Left lung (tissue), 10 donors: Measurements from ENCODE around the gene SLU7. TPM values are rescaled to one million over a fixed set of nuclear protein-coding genes. Genes with fewer than 3 reads are reported as not detected.

Experiments
- ATAC-seq: fragments of 200-7000 bp; cut with Tn5 transposase; one replicate; pipeline ENCODE4 v1.9.1; 2020; ENCODE audit warnings: moderate library complexity
- DNase-seq, 4 donors: peaks; one replicate each; pipeline ENCODE4 v3.0.0-alpha.2; 2013 to 2020
- H3K27ac ChIP-seq, 2 donors: fragments of 200-600 bp; sonication (generic) in 1 of 2; one replicate each; pipeline versions ENCODE4 v1.5.0 to v1.8.0; 2020 to 2021
- H3K27me3 ChIP-seq, 2 donors: fragments of 200-600 bp; sonication (generic) in 1 of 2; one replicate each; pipeline versions ENCODE4 v1.5.0 to v1.8.0; 2020 to 2021
- H3K36me3 ChIP-seq, 2 donors: fragments of 200-600 bp; sonication (generic) in 1 of 2; one replicate each; pipeline versions ENCODE4 v1.5.0 to v1.8.0; 2020 to 2021
- H3K4me1 ChIP-seq, 2 donors: fragments of 200-600 bp; one replicate each; pipeline ENCODE4 v1.8.0; 2021
- H3K4me3 ChIP-seq, 2 donors: fragments of 200-600 bp; sonication (generic) in 1 of 2; one replicate each; pipeline versions ENCODE4 v1.5.0 to v1.8.0; 2020 to 2021; ENCODE audit warnings: mild to moderate bottlenecking in 1 of 2
- H3K9me3 ChIP-seq, 2 donors: fragments of 200-600 bp; sonication (generic) in 1 of 2; one replicate each; pipeline versions ENCODE4 v1.5.0 to v1.8.0; 2020 to 2021
- intact Hi-C, 2 donors: fragments of 100-400 bp; cut with DNase I; formaldehyde crosslinking; loops; one replicate each; pipeline versions ENCODE4 v1.11.2 to v1.14.2; 2022
- polyA plus RNA-seq, 6 donors: library from polyadenylated mRNA; unstranded; fragments of 120-200 nt; gene quantifications; one replicate each; pipeline ENCODE4 v1.2.1, GENCODE V29; 2013; ENCODE audit not compliant: insufficient read length in 6 of 6
- total RNA-seq, 2 donors: library from RNA; stranded (reverse); fragmentation: NEBNext Ultra II Directional; extraction: Animal tissue kit (Norgen Biotek cat#: 25700); gene quantifications; one replicate each; pipeline ENCODE4 v1.2.1, GENCODE V29; 2021
- TF ChIP-seq, protein P1 (sequence below), 2 donors: fragments of 200-600 bp; sonication (generic) in 1 of 2; IDR thresholded peaks; one replicate each; pipeline versions ENCODE4 v1.5.0 to v1.8.0; 2021; ENCODE audit warnings: antibody characterized with exemption in 2 of 2
- donor health status: DM: no; HTN: yes; CAD: no.
- donor health status: DM: no; HTN: no; CAD: no.

The SLU7 gene
- total and polyA plus RNA-seq, 8 donors, result 36.1 to 74.1 (median 58.5) TPM

DNA sequence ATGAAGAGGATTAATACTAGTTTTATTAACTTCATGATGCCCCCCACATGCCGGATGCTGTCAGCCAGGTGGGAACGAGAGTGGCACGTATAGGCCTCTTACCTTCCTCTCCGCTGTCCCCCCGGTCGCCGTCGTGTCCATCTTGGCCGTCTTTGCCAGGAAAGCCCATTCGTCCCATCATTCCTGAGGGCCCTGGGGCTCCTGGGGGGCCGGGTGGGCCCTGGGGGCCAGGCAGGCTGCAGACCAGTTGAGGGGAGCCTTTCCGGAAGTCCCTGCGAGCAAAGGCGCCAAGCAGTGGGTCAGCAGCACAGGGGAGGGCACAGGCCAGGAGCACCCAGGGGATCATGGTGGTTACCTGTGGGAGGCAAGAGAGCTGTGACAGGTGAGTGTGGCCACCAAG lies 64.2 kb downstream of the SLU7 start:
- Histone ChIP-seq H3K4me1 (peaks cover 0 to 8% of the 10 kb centered on the region in 2 donors), H3K36me3 (no peaks in the 10 kb centered on the region), H3K27me3 (no peaks in the 10 kb centered on the region), H3K27ac (no peak overlapping the region), H3K9me3 (no peaks in the 10 kb centered on the region), H3K4me3 (no peak overlapping the region)
- TF ChIP-seq, protein P1, sequence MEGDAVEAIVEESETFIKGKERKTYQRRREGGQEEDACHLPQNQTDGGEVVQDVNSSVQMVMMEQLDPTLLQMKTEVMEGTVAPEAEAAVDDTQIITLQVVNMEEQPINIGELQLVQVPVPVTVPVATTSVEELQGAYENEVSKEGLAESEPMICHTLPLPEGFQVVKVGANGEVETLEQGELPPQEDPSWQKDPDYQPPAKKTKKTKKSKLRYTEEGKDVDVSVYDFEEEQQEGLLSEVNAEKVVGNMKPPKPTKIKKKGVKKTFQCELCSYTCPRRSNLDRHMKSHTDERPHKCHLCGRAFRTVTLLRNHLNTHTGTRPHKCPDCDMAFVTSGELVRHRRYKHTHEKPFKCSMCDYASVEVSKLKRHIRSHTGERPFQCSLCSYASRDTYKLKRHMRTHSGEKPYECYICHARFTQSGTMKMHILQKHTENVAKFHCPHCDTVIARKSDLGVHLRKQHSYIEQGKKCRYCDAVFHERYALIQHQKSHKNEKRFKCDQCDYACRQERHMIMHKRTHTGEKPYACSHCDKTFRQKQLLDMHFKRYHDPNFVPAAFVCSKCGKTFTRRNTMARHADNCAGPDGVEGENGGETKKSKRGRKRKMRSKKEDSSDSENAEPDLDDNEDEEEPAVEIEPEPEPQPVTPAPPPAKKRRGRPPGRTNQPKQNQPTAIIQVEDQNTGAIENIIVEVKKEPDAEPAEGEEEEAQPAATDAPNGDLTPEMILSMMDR (IDR thresholded peaks at IDR 0.05), result no peak
- intact Hi-C loops, result no loop called here
- peak in 1 of 4 donors; percentile 70 for DNase-seq
- ATAC-seq, result no peak

DNA sequence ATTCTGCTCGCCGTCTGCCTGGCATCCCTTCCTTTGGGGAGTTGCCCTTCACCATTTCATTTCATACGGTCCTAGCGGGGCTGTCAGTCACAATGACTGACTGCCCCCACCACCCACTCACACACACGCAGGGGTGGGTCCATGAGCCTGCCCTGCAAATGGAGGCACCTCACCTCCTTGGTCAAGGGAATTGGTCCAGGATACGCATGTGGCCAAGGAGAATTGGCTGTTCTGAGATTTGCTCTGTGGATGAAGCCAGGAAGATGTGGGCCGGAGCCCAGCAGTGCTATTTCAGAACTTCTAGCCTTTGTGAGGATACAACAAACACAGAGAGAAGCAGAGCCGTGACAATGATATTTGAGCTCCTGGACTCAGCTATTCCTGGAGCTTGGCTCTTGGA lies 65.5 kb downstream of the SLU7 start:
- intact Hi-C loops, result no loop called here
- Histone ChIP-seq H3K4me1 (peaks cover 0 to 4% of the 10 kb centered on the region in 2 donors), H3K9me3 (no peaks in the 10 kb centered on the region), H3K4me3 (no peak overlapping the region), H3K27ac (no peak overlapping the region), H3K27me3 (no peaks in the 10 kb centered on the region), H3K36me3 (no peaks in the 10 kb centered on the region)
- TF ChIP-seq, protein P1 (IDR thresholded peaks at IDR 0.05), result no peak
- ATAC-seq, result no peak
- no peak for DNase-seq

DNA sequence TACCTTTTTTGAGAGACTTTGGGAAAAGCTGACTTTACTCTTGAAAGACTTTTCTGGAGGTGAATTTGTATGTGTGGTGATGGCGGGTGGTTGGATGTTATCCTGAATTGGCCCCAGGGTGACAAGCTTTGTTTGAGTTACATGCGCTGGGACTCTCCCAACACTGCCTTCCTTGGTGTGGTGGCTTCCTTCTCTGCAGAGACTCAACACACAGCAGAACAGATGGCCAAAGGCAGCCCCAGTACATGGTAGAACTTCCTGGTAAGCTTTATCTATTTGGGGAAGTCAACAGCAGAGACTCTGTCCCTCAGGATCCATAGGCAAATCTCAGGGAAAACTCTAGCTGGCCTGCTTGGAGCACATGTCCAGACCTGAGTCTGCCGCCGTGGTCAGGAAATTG lies 66.6 kb downstream of the SLU7 start:
- Histone ChIP-seq H3K36me3 (no peaks in the 10 kb centered on the region), H3K4me3 (no peak overlapping the region), H3K4me1 (peaks cover 0 to 4% of the 10 kb centered on the region in 2 donors), H3K27me3 (no peaks in the 10 kb centered on the region), H3K27ac (no peak overlapping the region), H3K9me3 (no peaks in the 10 kb centered on the region)
- TF ChIP-seq, protein P1 (IDR thresholded peaks at IDR 0.05), result no peak
- ATAC-seq (no peak), DNase-seq (no peak)
- intact Hi-C loops, result no loop called here

Other genes with a start within 250 kb of the SLU7 start
- gene FABP6, start 189.6 kb downstream of the SLU7 start, total RNA-seq, result 1 to 10 TPM in 1 of 2 donors, not detected in 1; 1.2 TPM
- 1 to 10 TPM; 1.1 to 7.3 (median 3.6) TPM for gene FABP6, start 189.6 kb downstream of the SLU7 start, polyA plus RNA-seq
- gene CCNJL, start 106.5 kb downstream of the SLU7 start, total RNA-seq, result 10 to 100 TPM; 16.0 to 19.6 TPM
- gene CCNJL, start 106.5 kb downstream of the SLU7 start, polyA plus RNA-seq, result 10 to 100 TPM in 4 of 6 donors, 1 to 10 TPM in 2; 8.6 to 12.4 (median 10.2) TPM
- 1 to 10 TPM; 2.3 to 2.9 TPM for gene C1QTNF2, start 48.5 kb downstream of the SLU7 start, total RNA-seq
- gene C1QTNF2, start 48.5 kb downstream of the SLU7 start, polyA plus RNA-seq, result 1 to 10 TPM; 2.8 to 5.3 (median 3.3) TPM
- gene FAM200C, start 19.0 kb downstream of the SLU7 start, total RNA-seq, result 1 to 10 TPM; 3.6 to 5.1 TPM
- 10 to 100 TPM; 13.7 to 19.2 (median 15.8) TPM for gene FAM200C, start 19.0 kb downstream of the SLU7 start, polyA plus RNA-seq
- gene PTTG1, start 2.8 kb upstream of the SLU7 start, total RNA-seq, result 10 to 100 TPM; 10.2 to 27.7 TPM
- gene PTTG1, start 2.8 kb upstream of the SLU7 start, polyA plus RNA-seq, result 100 to 1,000 TPM in 1 of 6 donors, 10 to 100 TPM in 5; 47.1 to 107 (median 64.8) TPM